ENCODE results near the gene SMARCD1.
"Not testable (repeated sequence)": the region's sequence is repeated elsewhere in the genome, so short reads cannot be mapped to it uniquely, and the experiment has no call there.

Gene SMARCD1

DNA sequence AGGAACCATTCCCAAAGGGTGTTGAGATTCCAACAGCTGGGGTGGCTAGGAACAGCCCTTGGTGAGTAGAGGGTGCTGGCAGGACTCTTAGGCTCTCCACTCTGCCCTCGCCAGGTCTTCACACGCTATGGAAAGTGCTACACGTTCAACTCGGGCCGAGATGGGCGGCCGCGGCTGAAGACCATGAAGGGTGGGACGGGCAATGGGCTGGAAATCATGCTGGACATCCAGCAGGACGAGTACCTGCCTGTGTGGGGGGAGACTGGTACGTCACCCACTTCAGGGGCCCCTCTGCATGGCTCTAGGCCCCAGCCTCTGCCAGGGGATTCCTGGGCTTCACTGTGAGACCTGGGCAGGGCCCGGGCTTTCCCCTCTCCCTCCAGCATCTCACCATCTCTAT, 8.0 kb upstream of the SMARCD1 start:
- DNase-seq (ENCODE audit: low read depth in 2 of 2): no peak

DNA sequence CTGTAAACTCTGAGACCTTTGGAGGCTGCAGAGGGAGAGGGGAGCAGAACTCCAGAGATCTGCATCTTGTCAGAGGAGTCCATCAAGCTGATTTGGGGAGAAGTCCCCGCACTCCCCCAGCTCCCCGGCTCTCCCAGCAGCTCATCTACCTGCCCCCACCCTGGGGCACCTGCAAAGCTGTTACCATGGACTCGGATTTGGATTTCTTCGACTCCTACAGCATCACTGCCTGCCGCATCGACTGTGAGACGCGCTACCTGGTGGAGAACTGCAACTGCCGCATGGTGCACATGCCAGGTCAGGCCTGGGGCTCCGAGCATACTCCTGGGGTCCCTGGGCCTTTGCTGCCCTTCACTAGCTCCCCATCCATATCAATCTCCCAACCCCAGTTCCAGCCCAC, 6.9 kb upstream of the SMARCD1 start:
- no peak for DNase-seq (ENCODE audit: low read depth in 2 of 2)

DNA sequence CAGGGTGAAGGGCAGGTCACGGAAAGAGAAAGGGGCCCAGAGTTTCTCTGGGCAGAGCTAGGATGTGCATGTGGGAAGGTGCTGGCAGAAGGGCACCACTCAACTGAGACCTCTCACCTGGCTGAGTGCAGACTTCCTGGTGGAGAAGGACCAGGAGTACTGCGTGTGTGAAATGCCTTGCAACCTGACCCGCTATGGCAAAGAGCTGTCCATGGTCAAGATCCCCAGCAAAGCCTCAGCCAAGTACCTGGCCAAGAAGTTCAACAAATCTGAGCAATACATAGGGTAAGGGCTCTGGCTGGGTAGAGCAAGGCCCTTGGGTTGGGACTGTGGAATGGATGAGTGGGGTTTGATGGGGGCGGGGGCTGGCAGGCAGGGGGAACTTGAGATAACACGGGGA, 5.4 kb upstream of the SMARCD1 start:
- DNase-seq (ENCODE audit: low read depth in 2 of 2): no peak

DNA sequence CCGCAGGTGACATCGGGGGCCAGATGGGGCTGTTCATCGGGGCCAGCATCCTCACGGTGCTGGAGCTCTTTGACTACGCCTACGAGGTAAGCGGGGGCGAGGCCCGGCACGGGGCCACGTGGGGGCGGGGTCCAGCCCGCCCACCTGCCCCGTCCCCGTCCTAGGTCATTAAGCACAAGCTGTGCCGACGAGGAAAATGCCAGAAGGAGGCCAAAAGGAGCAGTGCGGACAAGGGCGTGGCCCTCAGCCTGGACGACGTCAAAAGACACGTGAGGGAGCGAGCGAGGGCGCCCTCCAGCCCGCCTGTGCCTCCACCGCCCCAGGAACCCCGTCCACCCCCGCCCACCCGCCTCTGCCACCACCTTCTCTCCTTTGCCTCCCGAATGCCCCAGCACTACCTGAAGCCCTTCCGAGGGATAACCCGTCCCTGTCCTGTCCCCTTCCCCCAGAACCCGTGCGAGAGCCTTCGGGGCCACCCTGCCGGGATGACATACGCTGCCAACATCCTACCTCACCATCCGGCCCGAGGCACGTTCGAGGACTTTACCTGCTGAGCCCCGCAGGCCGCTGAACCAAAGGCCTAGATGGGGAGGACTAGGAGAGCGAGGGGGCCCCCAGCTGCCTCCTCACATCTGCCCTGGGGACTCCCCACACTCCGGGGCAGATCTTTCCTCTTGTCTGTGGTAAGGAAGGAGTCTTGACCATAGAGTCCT, 3.9 kb upstream of the SMARCD1 start:
- no peak for DNase-seq (ENCODE audit: low read depth in 2 of 2)

DNA sequence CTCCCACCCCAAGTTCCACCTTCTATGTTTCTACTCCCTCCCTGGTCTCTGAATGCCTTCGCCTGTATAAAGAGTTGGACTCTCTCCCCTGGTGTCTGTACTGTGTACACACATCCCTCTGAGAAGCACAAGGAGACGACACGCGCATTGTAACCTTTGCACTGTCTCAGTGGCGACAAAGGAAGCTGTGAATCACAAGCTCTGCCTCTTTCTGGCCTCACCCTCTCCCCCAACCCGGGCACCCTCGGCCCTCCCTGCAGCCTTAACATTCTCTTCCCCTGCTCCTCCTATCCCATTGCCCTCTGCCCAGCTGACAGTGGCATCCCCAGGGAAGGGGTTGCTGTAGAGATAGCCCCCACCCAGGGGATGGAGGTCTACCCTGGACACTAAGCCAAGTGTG, 2.5 kb upstream of the SMARCD1 start:
- no peak for DNase-seq (ENCODE audit: low read depth in 2 of 2)

DNA sequence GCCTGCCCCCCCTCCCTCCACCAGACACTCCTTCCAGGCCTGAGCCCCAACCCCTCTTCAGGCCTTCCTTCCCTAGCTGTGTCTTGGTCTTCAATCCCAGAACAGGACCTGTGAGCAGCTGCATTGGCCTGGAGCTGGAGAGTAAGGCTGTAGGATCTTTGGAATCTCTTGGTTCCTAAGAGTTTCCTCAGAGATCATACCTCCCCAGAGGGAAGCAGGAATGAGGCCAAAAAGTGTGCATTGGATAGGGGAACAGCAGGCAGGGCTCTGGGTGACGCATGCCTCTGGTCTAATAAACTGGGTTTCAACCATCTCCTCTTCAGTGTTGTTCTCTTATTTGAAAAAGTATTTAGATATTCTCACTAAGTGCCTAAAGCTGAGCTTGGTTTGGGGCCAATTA, 1.8 kb upstream of the SMARCD1 start:
- DNase-seq (ENCODE audit: low read depth in 2 of 2): no peak

DNA sequence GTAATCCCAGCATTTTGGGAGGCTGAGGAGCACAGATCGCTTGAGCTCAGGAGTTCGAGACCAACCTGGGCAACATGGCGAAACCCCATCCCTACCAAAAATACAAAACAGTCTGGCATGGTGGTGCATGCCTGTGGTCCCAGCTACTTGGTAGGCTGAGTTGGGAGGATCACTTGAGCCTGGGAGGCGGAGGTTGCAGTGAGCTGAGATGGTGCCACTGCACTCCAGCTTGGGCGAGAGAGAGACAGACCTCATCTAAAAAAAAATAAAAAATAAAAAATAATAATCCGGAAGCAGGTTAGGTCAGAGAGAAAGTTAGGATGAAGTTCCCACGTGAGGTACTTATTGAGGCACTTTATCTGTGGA, 750 bp upstream of the SMARCD1 start:
- DNase-seq (ENCODE audit: low read depth in 2 of 2): not testable (repeated sequence)

DNA sequence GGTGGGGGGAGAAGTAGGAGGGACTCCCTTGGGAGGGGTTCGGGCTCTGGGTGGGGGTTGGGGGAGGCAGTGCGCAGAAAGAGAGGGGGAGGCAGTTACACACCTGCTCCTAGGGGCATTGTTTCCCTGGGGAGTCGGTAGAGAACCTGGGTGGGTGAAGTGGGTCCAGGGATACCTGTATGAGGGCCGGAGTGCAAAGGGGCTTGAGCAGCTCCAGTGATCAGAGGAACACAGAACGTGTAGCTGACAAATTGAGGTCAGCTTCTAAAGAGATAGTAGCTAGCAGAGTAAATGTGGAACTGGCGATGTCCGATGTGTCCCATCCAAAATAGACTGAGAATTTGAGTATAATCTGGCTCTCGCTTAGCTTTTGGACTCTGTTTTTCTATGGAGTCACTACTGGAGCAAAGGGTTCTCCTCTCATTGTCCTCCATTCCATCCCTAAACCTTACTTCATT, 502 bp downstream of the SMARCD1 start:
- no peak for DNase-seq (ENCODE audit: low read depth in 2 of 2)

DNA sequence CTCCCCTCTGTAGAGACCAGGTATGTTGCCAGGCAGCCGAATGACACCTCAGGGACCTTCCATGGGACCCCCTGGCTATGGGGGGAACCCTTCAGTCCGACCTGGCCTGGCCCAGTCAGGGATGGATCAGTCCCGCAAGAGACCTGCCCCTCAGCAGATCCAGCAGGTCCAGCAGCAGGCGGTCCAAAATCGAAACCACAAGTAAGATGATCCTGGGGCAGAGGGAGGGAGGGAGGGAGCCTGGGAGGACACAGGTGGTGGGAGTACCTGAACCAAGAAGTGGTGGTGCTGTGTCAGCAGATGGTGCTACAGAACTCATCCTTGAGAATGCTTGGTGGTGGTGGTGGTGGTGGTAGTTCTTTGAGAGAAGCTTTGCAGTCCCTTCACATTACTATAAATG, 1.0 kb downstream of the SMARCD1 start:
- no peak for DNase-seq (ENCODE audit: low read depth in 2 of 2)

DNA sequence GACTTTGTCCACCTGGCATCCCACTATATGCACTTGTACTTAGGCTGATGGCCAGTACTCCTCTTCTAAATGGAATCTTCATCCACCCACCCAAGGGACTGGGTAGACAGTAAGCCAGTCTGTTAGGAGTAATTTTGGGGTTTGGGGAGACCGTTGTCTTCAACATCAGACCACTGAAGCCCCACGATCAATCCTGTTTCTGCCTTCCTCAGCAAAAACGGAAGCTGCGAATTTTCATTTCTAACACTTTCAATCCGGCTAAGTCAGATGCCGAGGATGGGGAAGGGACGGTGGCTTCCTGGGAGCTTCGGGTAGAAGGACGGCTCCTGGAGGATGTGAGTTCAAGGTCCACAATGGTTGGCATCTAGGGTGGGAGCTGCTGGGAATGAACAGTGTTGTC, 2.0 kb downstream of the SMARCD1 start:
- no peak for DNase-seq (ENCODE audit: low read depth in 2 of 2)

DNA sequence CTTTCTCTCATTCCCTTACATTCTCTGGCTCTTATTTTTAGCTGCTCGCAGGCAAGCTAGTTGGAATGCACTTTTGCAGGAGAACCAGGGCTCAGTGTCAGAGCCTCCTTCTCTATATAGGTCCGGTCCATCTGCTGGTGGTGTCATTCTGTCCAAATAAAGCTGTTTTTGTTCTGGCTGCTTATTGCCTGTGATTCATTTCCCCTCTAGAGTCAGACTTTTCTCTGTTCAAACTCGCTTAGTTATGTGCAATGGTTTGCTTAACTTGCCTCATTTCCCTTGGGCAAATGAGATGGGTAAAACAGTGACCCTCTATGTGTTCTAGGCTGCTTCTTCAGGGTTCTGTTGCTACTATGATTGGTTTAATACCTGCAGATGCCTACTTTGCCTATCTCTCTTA, 2.9 kb downstream of the SMARCD1 start:
- DNase-seq (ENCODE audit: low read depth in 2 of 2): no peak

DNA sequence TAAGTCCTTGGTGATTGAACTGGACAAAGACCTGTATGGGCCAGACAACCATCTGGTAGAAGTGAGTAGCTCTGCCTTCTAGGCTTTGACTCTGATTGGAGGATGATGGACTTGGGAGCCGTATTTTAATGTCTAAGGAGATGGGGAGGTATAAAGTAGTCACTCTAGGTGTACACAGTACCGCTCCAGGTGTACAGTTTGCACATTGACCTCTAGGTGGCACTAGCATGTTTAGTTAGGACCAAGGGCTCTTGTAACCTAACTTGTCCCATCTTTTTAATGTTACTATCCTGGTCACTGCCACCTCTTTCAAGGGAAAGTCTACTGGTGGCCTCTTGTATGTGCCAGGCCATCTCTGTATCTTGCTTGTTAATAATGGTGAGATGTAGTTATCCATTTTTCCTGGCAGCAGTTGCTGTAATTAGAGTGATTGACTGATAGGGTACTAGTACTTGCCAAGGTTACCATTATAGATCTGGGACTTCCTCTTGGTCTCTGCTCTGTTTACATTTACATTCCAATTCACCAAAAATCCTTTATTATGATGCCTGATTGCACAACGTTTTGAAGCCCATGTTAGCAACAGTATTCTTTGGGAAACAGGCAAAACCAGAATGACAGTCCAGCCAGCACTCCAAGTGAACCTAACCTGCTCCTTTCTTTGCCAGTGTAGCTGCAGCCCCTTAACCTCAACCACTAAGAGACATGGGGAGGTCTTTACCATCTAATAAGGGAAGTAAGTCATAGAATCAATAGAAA, 3.6 kb downstream of the SMARCD1 start:
- peak in 1 of 2 donors; percentile 31 for DNase-seq (ENCODE audit: low read depth in 2 of 2)

DNA sequence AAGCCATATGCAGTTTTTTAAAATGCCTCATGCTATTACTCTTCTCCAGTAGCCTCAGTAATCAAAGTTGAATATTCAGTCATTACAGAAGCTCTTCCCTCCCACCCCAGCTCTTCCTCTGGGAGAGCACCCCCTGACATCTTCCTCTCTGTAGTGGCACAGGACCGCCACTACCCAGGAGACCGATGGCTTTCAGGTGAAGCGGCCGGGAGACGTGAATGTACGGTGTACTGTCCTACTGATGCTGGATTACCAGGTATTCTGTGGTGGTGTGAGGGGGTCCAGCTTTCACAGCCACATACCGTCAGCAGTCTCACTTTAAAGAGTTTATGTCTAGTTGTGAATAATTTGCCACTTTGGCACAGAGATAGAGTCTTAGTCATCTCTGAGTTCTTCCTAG, 4.6 kb downstream of the SMARCD1 start:
- no peak for DNase-seq (ENCODE audit: low read depth in 2 of 2)

DNA sequence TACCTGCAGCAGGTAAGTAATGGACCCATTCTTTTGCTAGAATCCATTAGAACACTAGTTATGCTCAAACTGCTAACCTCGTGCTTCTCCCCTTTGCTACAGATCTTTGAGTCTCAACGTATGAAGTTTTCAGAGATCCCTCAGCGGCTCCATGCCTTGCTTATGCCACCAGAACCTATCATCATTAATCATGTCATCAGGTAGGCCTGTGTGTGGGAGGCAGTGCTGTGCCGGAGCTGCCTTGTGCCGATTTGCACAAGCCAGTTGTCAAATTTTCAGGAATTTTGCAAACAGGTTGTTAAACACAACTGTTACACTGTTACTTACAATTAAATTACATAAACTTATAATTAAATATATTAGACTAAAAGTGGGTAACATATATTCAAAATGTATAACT, 5.2 kb downstream of the SMARCD1 start:
- no peak for DNase-seq (ENCODE audit: low read depth in 2 of 2)

DNA sequence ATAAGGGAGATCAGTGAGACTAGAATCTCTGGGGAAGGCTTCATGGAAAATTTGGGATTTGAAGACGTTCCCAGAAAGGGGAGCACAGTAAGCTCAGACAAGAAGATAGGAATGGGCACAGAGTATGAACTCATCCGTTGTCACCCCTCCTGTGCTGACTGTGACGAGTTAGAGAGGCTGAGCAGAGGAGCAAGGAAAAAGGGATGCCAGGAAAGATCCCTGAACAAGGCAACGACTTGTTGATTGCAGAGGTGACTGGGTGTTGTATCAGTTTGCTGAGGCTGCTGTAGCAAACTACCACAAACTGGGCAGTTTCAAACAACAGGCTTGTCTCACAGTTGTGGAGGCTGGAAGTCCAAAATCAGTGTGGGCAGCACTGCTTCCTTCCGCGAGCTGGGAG, 12.8 kb downstream of the SMARCD1 start:
- DNase-seq (ENCODE audit: low read depth in 2 of 2): no peak

DNA sequence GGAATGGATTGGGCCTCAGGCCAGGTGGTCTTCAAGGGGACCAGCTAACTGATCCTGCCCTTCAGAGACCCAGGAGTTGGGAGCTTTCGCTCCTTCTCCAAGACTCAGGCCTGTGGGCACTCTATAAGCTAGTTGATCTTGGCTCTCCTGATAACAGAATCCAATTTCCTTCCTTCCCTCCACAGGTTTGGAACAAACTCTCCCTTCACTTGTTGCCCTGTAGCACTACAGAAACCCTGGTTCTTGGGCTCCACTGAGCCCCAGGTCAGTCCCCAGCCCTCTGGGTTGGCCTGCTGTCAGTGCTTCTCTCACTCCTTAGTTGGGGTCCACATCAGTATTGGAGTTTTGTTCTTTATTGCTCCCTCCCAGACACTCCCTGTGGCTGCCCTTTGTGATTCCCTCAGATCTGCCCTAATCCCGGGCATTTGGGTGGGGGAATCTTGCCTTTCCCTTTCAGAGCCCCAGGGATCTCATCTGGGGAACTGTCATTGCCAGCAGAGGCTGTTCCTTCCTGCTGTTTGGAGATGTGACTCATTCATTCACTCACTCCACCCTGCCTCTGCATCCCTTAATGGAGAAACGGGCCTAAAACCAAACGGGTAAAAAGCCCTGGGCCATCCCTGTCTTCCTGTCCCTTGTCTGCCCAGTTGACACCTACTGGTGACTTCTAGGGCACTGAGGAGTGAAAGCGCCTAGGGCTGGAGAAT, 14.3 kb downstream of the SMARCD1 start:
- DNase-seq (ENCODE audit: low read depth in 2 of 2): no peak

DNA sequence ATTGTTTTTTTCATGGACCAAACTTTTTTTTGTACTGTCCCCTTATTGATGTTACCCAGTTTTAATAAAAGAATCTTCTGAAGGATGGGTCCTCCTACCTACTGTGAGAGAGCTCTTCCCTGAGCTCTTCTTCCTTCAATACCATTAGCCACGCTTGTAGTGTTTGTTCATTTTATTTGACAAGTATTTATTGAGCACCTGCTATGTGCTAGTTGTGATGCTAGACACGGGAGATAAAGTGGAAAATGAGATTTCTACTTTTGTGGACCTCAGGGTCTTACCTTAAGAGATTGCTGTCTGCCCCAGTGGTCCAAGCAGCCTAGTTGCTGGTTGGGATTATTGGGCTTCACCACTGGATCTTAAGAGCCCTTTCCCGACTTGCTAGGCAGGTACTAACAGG, 15.4 kb downstream of the SMARCD1 start:
- DNase-seq (ENCODE audit: low read depth in 2 of 2): no peak

DNA sequence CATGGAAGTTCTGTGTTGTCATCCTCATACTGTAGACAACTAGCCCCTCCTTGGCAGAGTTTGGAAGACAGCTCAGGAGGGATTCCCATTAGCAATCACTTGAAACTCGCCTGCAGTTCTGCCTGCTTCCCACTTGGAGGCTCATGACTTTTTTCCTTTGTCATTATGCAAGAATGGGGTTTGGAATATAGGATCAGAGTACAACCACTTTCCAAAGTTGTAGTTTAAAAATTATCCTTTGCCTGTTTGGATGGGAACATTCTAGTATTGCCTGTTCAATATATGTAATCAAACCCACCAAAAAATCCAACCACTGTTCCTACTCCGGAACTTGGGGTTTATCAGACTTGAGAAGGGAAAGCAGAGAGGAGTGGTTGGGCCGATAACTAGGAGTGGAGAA, 16.5 kb downstream of the SMARCD1 start:
- DNase-seq (ENCODE audit: low read depth in 2 of 2): no peak

DNA sequence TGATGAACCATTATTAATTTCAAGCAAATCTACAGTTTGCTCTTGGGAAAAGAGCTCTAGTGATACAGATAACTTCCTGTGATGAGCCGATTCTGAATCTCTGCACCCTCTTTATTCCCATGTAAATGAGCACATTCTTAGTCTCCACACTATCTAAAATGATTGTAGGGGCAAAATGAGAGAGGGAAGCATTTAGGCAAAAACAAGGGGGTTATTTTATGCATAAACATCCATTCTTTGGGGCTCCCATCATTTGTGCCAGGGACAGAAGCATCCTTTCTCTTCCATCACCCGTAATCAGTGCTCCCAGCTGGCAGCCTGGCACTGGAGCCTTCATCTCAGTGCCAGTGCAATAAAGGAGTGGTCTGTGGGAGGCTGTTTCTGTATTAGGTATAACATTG, 17.0 kb downstream of the SMARCD1 start:
- DNase-seq (ENCODE audit: low read depth in 2 of 2): no peak

DNA sequence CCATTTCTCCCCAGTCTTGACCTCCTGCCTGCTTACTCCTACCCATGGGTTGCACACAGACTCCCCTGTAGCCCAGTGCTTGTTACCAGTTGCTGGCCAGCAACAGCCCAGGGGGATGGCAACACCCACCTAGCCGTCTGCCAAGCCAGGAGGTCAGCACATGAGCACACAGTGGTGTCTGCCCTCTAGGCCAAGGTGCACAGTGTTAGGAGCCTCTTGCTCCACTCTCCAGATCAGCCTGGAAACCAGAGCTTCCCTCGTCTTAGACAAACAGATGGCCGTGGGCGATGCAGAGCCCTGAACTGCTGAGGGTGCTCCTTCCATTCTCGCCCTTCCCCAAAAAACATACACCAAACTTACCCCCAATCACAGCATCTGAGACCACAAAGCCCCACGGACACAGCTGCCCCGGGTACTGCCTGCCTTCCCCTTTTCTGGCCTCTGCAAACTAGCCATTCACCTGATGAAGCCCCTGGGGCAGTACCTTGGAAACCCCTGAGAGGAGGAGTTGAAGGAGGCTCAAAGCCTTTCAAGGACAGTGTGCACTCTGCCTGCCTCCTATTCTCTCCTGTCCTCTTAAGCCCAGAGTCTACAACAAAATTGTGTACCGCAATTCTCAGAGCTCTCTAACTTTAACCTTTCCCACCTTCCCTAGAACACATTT, 17.6 kb downstream of the SMARCD1 start:
- DNase-seq (ENCODE audit: low read depth in 2 of 2): no peak

DNA sequence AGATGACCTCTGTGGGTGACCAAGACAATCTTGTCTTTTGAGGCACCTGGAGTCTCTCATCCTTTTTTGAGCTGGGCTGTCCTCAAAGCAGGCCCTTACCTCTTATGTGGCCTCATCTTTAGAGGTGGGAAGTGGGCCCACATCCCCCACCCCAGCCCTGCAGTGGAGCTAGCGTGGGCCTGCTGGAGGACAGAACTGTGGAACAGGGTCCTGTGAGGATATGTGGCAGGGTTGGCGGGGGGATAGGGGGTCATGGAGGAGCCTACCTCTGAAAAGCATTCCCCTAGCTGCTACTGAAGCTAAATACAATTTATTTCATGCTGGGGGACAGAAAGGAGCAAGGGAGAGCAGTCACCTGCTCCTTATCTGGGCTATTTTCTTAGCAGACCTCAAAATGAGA, 18.2 kb downstream of the SMARCD1 start:
- DNase-seq (ENCODE audit: low read depth in 2 of 2): no peak

DNA sequence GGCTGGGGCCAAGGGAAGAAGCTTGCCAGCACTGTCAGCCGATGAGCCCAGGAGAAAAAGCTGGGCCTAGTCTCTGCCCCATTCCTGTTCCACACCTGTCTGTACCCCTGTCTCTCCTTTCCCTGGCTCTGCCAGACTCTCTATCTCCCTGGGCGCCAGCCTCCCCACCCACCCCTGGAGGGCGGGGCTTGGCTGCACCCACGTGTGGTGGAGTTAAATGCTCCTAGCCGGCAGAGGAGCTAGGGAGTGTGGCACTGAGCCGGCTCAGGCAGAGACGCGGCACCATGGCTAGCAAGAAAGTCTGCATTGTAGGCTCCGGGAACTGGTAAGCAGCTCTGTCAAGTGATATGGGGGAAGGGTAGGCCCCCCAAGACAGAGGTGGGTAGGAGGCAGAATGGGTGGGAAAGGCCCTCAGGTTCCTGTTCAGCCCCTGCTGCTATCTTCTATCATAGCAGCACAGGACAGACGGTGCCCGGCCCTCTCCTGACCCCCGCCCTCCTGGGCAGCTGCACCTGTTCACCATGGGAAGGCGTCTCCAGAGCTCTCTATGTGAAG, 18.7 kb downstream of the SMARCD1 start, which contains the start of gene GPD1:
GPD1 (plus strand) TSS at position 242 of the 555 bp plus-strand sequence; CDS start at position 285, 43 bp downstream.
- DNase-seq (ENCODE audit: low read depth in 2 of 2): peak in 1 of 2 donors; percentile 22
